Measurements from ENCODE around the gene SBK3.
"Not testable (repeated sequence)": the region's sequence is repeated elsewhere in the genome, so short reads cannot be mapped to it uniquely, and the experiment has no call there.

SBK3 gene

GRCh38 chr19:55536366-55536765 is 9.0 kb downstream of the SBK3 start:
- TF ChIP-seq CTCF (conservative IDR thresholded peaks at IDR 0.05; ENCODE audit: control insufficient read depth, insufficient read depth, low read depth, low read length), result no peak
- no peak for DNase-seq (ENCODE audit: low read depth)
- H3K4me3 ChIP-seq (ENCODE audit: control insufficient read depth, low read depth, low read length), result no peak overlapping the region

GRCh38 chr19:55535965-55536350 is 9.4 kb downstream of the SBK3 start:
- no peak overlapping the region for H3K4me3 ChIP-seq (ENCODE audit: control insufficient read depth, low read depth, low read length)
- DNase-seq (ENCODE audit: low read depth), result no peak
- no peak for TF ChIP-seq CTCF (conservative IDR thresholded peaks at IDR 0.05; ENCODE audit: control insufficient read depth, insufficient read depth, low read depth, low read length)

GRCh38 chr19:55535173-55535964 is 10.0 kb downstream of the SBK3 start:
- TF ChIP-seq CTCF (conservative IDR thresholded peaks at IDR 0.05; ENCODE audit: control insufficient read depth, insufficient read depth, low read depth, low read length), result no peak
- no peak overlapping the region for H3K4me3 ChIP-seq (ENCODE audit: control insufficient read depth, low read depth, low read length)
- DNase-seq (ENCODE audit: low read depth), result no peak

- not testable (repeated sequence) for DNase-seq (ENCODE audit: low read depth); H3K4me3 ChIP-seq (ENCODE audit: control insufficient read depth, low read depth, low read length)
Observed at GRCh38 chr19:55534280-55534679, 11.1 kb downstream of the SBK3 start.

- no peak for DNase-seq (ENCODE audit: low read depth)
- H3K4me3 ChIP-seq (ENCODE audit: control insufficient read depth, low read depth, low read length), result no peak overlapping the region
- no peak for TF ChIP-seq CTCF (conservative IDR thresholded peaks at IDR 0.05; ENCODE audit: control insufficient read depth, insufficient read depth, low read depth, low read length)
Observed at GRCh38 chr19:55530996-55531395, 14.3 kb downstream of the SBK3 start.

GRCh38 chr19:55529636-55530234 is 15.6 kb downstream of the SBK3 start:
- no peak for DNase-seq (ENCODE audit: low read depth)
- no peak for TF ChIP-seq CTCF (conservative IDR thresholded peaks at IDR 0.05; ENCODE audit: control insufficient read depth, insufficient read depth, low read depth, low read length)
- H3K4me3 ChIP-seq (ENCODE audit: control insufficient read depth, low read depth, low read length), result no peak overlapping the region

- H3K4me3 ChIP-seq (ENCODE audit: control insufficient read depth, low read depth, low read length), result no peak overlapping the region
- DNase-seq (ENCODE audit: low read depth), result no peak
- TF ChIP-seq CTCF (conservative IDR thresholded peaks at IDR 0.05; ENCODE audit: control insufficient read depth, insufficient read depth, low read depth, low read length), result no peak
Observed at GRCh38 chr19:55528030-55528803, 17.1 kb downstream of the SBK3 start.
